Measurements from ENCODE around the gene RPP38.

RPP38 gene, protein sequence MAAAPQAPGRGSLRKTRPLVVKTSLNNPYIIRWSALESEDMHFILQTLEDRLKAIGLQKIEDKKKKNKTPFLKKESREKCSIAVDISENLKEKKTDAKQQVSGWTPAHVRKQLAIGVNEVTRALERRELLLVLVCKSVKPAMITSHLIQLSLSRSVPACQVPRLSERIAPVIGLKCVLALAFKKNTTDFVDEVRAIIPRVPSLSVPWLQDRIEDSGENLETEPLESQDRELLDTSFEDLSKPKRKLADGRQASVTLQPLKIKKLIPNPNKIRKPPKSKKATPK

GRCh38 chr10:15097011-15097812 is at the start of gene RPP38:
Gene RPP38, plus strand, starts transcription at chr10:15097355. Its CDS starts 5,960 bp downstream, at chr10:15103315.
- Histone ChIP-seq H3K4me3 (ENCODE audit: low read depth in 1 of 2, low read length in 1 of 2) (peak within 1 kb of the TSS; percentile 84 to 98), H3K36me3 (peaks cover 9% of the 10 kb centered on the region), H3K27me3 (peaks cover 11% of the 10 kb centered on the region), H3K27ac (peak within 1 kb of the TSS; percentile 95), H3K9me3 (no peaks in the 10 kb centered on the region), H3K4me1 (ENCODE audit: control insufficient read depth in 1 of 2, insufficient read depth in 1 of 2, low read depth in 1 of 2, low read length in 1 of 2) (peaks cover 16 to 19% of the 10 kb centered on the region in 2 experiments)
- peak; percentile 12 for TF ChIP-seq CTCF (IDR thresholded peaks at IDR 0.05)

- no peaks in the 10 kb centered on the region for H3K27me3 ChIP-seq
- no peaks in the 10 kb centered on the region for H3K9me3 ChIP-seq
- H3K36me3 ChIP-seq = no peaks in the 10 kb centered on the region
- H3K4me3 ChIP-seq (ENCODE audit: low read depth in 1 of 2, low read length in 1 of 2) = no peak overlapping the region
- no peaks in the 10 kb centered on the region for H3K4me1 ChIP-seq (ENCODE audit: control insufficient read depth in 1 of 2, insufficient read depth in 1 of 2, low read depth in 1 of 2, low read length in 1 of 2)
- H3K27ac ChIP-seq = no peak overlapping the region
- TF ChIP-seq CTCF (IDR thresholded peaks at IDR 0.05) = no peak
These were observed 47.6 kb upstream of the RPP38 start for GRCh38 chr10:15049533-15049932.

DNA sequence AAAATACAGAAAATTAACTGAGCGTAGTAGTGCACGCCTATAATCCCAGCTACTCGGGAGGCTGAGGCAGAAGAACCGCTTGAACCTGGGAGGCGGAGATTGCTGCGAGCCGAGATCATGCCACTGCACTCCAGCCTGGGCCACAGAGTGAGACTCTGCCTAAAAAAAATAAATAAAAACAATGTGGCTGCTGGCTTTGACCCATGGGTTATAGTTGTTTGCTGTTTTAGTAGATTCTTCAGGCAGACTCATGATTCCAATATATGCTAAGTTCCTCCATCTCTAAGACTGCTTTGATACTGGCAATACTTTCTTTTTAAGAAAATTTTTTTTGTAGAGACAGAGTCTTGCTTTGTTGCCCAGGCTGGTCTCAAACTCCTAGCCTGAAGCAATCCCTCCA is 45.0 kb upstream of the RPP38 start:
- no peak overlapping the region for H3K27ac ChIP-seq
- no peak overlapping the region for H3K4me3 ChIP-seq (ENCODE audit: low read depth in 1 of 2, low read length in 1 of 2)
- no peak for TF ChIP-seq CTCF (IDR thresholded peaks at IDR 0.05)
- H3K4me1 ChIP-seq (ENCODE audit: control insufficient read depth in 1 of 2, insufficient read depth in 1 of 2, low read depth in 1 of 2, low read length in 1 of 2) = no peaks in the 10 kb centered on the region
- H3K9me3 ChIP-seq = no peaks in the 10 kb centered on the region
- H3K36me3 ChIP-seq = no peaks in the 10 kb centered on the region
- no peaks in the 10 kb centered on the region for H3K27me3 ChIP-seq

GRCh38 chr10:15053061-15053460 is 44.1 kb upstream of the RPP38 start:
- H3K4me3 ChIP-seq (ENCODE audit: low read depth in 1 of 2, low read length in 1 of 2) = no peak overlapping the region
- H3K9me3 ChIP-seq = no peaks in the 10 kb centered on the region
- H3K36me3 ChIP-seq = no peaks in the 10 kb centered on the region
- no peak for TF ChIP-seq CTCF (IDR thresholded peaks at IDR 0.05)
- H3K27ac ChIP-seq = no peak overlapping the region
- no peaks in the 10 kb centered on the region for H3K4me1 ChIP-seq (ENCODE audit: control insufficient read depth in 1 of 2, insufficient read depth in 1 of 2, low read depth in 1 of 2, low read length in 1 of 2)
- no peaks in the 10 kb centered on the region for H3K27me3 ChIP-seq

- no peaks in the 10 kb centered on the region for H3K4me1 ChIP-seq (ENCODE audit: control insufficient read depth in 1 of 2, insufficient read depth in 1 of 2, low read depth in 1 of 2, low read length in 1 of 2)
- no peak overlapping the region for H3K27ac ChIP-seq
- H3K4me3 ChIP-seq (ENCODE audit: low read depth in 1 of 2, low read length in 1 of 2) = no peak overlapping the region
- H3K9me3 ChIP-seq = no peaks in the 10 kb centered on the region
- H3K27me3 ChIP-seq = no peaks in the 10 kb centered on the region
- H3K36me3 ChIP-seq = no peaks in the 10 kb centered on the region
- TF ChIP-seq CTCF (IDR thresholded peaks at IDR 0.05) = no peak
These were observed 38.5 kb upstream of the RPP38 start for GRCh38 chr10:15058689-15059088.

Data from neutrophil (primary cell).